HG02943 (cell line): ENCODE results near the gene RPS2.
"Not testable (repeated sequence)": the region's sequence is repeated elsewhere in the genome, so short reads cannot be mapped to it uniquely, and the experiment has no call there.

Experiments used
- ATAC-seq: cut with Tn5 transposase; IDR thresholded peaks from one replicate; pipeline ENCODE4 v1.9.1; 2021; ENCODE audit warnings: mild to moderate bottlenecking, low read depth, moderate library complexity; ENCODE audit not compliant: unreplicated experiment

RPS2 gene

DNA sequence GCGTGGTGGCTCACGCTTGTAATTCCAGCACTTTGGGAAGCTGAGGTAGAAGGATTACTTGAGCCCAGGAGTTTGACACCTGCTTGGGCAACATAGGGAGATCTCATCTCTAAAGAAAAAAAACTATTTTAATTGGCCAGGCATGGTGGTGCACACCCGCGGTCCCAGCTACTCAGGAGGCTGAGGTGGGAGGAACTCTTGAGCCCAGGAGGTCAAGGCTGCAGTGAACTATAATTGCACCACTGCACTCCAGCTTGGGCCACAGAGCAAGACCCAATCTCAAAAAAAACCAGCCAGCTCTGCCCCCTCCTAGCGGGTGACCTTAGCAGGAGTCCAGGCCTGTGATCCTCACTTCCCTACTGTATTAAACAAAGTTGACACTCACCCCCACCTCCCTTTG, 40.5 kb downstream of the RPS2 start:
- no peak for ATAC-seq

DNA sequence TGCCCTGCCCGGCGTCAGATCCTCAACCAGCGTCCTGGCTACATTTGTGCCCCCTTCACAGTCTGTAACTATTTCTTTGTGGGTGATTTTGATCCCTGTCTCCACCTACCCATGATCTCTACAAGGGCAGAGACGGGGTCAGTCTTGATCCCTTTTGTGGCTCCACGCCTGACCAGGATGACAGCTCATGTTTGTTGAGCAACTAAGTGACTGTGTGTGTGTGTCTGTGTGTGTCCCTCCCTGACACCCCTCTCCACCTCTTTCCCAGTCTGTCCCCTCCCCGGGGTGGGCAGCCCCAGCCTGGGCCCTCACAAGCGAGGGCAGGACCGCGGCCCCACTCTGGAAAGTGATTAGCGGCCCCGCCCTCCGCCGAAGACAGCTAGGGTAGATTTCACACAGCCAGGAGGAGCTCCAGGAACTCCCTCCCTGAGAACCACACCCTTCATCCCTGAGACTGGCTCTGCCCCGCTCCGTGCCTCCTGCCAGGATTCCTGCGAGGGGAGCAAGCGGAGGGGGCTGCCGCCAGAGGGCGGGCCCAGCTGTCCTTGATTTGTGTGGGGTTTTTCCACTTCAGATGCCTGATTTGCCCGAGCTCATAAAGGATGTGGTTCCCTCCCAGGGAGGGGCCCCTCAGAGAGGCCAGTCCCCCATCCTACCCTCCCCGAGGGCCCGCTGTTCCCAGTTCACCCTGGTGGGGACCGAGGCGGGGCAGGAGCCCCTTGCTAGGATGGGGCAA, 41.2 kb downstream of the RPS2 start:
- ATAC-seq, result no peak

DNA sequence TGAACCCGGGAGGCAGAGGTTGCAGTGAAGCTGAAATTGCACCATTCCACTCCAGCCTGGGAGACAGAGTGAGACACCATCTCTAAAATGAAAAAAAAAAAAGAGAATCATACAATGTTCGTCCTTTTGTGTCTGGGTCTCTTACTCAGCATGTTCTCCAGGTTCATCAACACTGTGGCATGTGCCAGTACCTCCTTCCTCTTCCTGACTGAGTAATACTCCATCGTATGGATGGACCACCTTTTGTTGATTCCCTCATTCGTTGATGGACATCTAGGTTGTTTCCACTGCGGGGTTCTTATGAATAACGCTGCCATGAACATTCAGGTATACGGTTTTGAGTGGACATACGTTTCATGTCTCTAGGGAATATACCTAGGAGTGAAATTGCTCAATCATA, 42.3 kb downstream of the RPS2 start:
- no peak for ATAC-seq

DNA sequence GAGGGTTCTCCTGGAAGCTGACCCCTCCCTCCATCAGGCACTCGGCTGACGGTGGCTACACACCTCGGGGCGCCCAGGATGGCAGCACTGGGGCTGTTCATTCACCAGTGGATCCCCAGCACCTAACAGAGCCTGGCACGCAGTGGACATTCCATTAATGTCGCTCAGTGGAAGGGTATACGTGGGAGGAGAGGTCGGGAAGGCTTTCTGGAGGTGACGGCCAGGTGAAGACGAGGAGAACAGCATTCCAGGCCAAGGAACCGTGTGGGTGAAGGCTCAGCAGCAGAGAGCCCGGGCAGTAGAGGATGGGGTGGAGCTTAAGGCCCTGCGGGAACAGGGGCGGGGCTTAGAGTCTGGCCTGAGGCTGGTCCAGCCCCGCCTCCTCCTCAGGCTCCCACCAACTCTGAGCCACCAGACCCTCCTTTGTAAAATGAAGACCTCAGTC, 43.9 kb downstream of the RPS2 start:
- ATAC-seq, result no peak

DNA sequence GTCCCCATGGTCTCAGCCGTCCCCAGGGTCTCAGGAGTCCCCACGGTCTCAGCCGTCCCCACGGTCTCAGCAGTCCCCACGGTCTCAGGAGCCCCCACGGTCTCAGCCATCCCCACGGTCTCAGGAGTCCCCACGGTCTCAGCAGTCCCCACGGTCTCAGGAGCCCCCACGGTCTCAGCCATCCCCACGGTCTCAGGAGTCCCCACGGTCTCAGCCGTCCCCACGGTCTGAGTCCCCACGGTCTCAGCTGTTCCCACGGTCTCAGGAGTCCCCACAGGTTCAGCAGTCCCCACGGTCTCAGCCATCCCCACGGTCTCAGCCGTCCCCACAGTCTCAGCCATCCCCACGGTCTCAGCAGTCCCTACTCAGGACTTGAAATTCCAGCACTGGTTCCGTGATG, 44.5 kb downstream of the RPS2 start:
- ATAC-seq, result not testable (repeated sequence)

DNA sequence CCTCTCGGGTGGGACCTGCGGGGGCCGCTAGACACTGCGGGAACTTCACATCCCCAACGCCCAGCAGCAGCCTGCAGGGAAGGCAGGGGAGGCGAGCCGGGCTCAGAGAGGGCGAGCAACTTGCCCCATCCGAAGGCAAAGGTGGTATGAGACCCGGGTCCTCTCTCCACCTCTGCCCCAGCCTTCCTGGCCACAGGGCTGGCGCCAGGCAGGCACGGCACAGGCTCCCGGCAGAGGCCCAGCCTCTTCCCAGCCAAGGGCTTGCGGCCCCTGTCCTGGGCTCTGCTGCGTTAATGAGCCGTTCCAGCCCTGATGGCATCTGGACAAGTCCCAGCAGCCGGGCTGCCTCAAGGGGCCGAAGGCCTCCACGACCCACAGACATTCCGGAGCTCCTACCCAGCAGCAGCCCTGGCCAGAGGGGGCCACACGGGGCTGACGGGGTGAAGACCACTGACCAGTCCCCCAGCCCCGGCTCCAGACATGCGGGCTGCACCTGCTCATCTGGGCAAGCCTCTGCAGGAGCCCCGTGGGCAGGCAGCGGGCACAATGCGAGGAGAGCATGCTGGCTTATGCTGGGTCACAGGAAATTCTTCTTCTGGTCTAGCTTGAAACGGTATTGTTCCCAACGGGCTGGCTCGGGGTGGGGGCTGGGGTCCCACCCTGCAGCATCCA, 45.2 kb downstream of the RPS2 start:
- ATAC-seq, result no peak

DNA sequence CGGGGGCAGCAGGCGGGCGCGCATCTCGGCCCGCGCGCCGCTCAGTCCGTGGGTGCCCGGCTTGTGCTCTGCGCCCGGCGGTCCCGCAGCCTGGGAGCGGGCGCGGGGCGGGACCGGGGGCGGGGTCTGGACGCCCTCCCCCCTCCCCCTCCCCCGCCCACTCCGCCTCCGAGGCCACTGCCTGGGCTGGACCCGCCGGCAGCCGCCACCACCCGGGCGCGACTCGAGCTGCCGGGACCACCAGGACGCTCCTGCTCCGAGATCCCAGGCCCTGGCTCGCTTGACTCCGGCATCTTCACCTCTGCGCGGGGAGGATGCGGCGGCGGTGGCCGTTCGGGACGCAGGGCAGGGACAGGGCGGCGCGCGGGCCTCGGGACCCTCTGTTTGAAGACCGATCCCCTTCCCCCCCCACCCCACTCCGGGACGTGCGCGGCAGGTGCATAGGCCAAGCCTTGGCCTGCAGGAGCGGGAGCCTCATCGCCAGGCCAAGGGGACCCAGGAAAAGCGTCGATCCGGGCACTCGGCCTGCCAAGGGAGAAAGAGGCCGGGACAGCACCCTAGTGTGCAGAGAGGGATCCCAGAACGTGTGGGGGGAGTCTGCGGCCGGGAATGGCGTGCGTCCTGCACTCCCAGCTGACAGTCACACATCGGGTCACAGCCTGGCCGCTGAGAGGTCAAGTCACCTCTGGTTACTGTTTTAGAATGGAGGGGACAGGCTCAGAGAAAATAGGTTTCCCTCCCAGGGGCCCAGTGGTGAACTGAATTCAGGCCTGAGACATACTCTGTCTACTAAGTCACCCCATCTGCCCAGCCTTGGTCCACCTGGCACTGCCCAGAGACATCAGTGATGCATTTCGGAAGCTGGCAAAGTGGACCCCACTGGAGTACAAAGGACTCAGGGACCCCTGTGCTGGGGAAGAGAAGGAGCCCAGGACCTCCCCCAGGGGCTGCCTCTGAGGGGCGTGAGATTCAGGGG, 46.0 kb downstream of the RPS2 start, which contains the start of gene HS3ST6:
HS3ST6 (minus strand) TSS at position 65 of the 976 bp plus-strand sequence. CDS start 92 bp downstream, outside the sequence.
- ATAC-seq, result no peak

DNA sequence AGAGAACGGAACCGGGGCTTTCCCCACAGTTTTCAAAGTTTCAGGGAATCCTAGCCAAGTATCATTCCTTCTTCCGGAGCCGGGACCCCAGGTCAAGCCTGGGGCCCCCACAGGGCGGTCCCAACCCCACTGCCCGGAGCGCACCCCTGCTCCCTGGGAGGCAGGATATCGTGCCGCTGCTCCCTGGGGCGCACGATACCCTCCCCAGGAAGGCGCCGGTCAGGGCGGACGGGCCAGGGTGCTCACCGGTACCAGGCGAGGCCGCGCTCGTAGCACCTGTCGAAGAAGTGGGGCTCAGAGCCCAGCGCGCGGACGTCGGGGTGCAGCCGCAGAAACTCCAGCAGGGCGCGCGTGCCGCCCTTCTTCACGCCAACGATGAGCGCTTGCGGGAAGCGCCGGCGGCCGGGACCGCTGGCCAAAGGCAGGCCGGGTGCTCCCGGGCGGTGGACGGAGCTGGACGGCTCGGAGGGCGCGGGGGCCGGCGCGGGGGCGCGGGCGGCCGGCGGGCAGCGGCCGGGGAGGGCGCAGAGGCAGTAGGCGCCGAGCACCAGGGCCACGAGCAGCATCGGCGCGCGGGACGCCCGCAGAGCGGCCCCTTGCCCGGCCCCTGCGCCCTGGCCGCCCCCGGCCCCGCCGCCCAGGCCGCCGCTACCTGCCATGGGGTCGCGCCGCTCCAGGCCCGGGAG, 46.8 kb downstream of the RPS2 start:
- ATAC-seq, result no peak

DNA sequence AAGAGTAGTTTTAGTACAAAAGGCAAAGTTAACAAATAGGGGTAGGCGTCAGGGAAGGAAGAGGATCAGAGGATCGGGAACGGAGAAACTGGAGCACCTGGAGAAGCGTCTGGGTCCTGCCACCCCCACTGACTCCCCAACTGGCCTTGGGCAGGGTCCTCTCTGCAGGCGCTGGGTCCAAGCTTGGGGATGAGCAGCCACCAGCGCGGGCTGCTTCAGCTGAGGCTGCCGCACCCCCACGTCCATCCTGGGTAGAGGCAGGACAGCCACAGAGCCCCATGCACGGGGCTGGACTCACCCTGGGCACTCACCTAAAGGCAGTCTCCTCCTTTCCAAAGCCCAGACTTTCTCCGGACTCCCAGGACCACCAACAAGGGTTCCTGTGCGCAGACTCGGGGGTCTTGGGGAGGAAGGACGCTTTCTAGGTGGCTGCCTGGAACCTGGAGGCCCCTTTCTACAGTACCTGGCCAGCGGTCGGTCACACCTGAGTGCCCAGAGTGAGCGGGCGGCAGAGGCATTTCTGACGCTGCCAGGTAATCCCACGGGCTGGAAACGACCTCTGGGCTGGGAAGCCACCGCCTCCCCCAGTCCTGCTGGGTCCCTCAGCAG, 47.5 kb downstream of the RPS2 start:
- ATAC-seq, result no peak

DNA sequence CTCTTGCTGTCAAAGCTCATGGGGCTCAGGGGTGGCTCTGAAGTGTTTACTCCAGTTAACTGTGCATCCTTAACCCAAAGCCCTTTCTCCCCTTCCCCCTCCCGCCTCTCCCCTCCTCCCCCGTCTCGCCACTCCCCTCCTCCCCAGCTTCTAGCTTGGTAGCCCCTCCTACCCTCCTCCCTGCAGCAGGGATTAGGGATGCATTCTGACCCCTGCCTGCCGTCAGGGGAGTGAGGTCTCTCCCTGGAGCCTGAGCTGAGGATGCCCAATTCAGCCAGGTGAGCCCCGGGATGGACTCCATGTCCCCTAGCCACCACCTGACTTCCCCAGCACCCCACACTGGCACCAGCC, 48.0 kb downstream of the RPS2 start:
- ATAC-seq, result no peak

DNA sequence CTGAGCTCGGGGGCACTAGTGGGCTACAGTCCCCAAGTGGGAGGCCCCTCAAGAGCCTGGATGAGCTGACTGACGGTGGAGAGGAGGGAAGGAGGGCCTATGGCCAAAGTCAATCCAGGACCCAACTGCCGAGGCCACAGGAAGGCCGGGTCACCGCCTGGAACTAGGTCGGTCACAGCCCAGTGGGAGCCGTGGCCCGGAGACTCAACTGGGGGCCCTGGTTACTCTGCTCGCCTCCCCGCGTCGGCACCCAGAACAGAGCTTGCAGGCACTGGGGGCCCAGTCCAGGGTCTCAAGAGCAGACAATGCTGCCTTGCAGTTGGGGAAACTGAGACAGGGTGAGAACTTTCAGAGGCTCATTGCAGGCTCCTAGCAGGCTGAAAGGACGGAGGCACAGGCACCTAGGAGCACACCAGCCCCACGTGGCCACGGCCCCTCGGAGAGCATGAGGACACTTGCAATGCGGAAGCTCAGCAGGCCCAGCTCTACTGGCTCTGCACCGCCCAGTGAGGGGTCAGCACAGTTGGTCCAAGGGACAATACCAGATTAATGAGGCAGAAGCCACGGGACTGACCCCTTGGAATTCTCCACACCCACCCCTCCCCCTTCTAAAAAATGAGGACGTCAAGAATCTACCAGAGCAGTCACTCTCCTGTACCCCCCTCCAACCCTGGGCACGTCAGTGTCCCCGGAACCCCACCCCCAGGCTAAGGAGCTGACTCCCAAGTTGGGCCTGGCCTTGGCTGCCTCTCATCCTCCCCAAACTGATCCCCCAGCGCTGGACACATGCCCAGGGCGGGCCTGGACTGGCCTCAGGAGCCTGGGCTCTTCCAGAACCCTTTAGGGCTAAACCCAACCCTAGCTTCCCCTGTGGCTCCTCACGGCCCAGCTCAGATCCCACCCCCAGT, 48.6 kb downstream of the RPS2 start:
- ATAC-seq, result no peak

DNA sequence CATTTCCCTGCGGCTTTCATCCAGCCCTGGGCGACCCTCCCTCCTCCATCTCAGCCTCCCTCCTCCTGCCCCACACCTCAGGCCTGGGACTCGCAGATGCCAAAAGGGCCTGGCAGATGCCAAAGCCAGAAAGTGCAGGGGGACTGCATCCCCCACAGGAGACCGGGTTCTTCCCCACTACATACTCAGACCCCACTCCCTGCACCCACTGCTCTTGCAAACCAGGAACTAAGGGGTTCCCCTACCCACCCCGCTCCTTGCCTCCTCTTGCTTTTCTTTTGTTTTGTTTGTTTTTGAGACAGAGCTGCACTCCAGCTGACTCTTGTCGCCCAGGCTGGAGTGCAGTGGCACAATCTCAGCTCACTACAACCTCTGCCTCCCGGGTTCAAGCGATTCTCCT, 49.6 kb downstream of the RPS2 start:
- no peak for ATAC-seq

DNA sequence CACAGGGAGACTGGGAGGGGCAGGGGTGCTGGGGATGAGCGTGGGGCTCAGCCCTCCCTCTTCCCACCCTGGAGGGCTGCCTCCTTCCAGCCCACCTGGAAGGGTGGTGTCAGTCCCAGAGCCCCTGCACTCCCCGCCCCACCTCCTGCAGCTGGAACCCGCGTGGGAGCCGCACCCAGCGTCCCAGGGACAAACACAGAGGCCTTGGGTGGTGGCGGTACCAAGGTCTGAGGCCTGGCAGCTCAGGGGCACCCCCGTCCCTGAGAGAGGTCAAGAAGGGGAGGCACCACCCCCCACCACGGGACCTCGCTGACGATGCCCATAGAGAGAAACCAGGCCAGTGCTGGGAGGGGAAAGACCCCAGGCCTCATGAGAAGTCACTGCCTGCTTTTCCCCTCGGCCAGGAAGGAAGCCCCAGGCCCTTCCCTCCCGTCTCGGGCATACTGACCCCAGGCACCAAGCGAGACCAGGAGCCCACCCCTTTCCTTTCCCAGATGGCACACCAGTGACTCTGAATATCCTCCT, 50.5 kb downstream of the RPS2 start:
- no peak for ATAC-seq

DNA sequence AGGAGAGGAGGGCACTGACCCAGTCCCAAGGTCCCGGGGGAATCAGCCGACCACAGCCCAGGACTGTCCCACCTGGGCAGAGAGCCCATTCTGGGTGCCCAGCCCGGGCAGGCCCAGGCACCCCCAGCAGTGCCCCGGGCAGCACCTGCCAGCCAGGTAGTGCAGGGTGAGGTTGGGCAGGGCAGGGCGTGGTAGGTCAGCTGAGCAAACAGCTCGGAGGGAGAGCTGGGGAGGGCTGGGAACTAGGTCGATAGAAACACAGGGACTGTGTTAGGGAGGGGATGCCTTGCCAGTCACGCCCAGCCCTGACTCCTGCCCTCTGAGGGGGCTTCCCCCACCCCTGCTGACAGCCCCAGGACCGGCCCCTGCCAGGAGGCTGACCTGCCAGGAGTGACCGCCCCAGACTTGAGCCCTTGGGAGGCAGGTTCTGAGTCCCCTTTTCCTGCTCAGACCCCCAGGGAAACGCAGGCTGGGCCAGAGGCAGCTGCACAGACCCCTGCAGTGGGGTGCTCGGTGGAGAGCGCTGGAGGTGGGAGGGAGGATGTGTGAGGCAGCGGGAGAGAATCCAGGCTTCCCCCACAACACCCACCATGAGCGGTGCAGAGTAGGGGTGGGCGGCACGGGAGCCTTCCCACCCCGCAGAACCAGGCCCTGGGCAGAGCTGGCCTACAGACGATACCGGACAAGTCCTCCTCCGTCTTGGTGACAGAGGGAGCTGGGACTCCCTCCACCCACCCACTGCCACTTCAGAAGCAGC, 51.1 kb downstream of the RPS2 start:
- ATAC-seq, result no peak

DNA sequence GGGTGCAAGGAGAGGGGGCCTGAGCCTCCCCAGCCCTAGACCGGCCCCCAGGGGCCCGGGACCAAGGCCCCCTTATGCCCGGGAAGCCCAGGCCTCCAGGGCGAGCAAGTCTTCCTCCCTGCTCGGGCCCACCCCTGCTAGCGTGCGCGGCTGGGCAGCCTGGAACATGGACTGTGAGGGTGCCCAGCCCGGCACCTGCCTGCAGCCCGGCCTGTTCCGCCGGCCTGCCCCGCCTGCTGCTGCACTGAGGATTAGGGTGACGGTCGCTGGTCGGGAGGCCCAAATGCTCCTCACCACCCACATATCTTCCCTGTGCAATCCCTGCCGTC, 52.4 kb downstream of the RPS2 start:
- ATAC-seq, result no peak
